ENCODE data around the gene KIF21A.

Gene KIF21A

DNA sequence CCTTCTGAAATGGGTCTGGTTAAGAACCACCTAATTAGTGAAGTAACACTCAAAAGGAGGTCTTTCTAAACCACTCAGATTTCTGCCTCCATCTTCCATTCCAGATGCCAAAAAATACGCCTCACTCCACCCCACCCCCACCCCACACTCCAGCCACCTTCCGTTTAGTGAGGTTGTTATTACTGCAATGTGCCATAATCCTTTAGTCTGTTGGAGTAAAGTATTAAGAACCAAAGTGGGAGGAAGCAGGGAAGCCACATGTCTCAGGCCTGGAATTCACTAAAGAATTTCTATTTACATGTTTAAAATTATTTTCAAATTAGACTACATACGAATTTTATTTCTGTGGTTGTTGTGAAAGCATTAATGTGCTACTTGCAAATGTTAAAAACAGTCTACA, 7.4 kb downstream of the KIF21A start:
- no peak for DNase-seq (ENCODE audit: low read depth)

DNA sequence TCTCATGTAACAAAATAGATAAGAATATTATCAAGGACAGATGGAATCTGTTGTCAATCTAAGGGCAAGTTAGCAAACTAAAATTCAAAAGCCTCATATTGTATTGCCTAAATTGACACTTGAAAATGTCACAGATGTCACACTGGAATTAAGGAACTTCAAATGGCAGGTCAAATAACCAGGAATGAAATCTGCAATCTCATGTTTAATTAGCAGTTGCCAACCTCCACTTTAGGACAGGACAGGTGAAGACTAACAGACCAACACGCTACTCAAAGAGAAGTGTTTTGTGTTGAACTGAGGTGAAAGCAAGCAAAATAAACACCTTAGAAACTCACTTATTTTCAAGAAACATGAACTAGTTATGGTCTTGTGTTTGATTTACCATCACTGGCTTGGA, 11.1 kb downstream of the KIF21A start:
- DNase-seq (ENCODE audit: low read depth): no peak

DNA sequence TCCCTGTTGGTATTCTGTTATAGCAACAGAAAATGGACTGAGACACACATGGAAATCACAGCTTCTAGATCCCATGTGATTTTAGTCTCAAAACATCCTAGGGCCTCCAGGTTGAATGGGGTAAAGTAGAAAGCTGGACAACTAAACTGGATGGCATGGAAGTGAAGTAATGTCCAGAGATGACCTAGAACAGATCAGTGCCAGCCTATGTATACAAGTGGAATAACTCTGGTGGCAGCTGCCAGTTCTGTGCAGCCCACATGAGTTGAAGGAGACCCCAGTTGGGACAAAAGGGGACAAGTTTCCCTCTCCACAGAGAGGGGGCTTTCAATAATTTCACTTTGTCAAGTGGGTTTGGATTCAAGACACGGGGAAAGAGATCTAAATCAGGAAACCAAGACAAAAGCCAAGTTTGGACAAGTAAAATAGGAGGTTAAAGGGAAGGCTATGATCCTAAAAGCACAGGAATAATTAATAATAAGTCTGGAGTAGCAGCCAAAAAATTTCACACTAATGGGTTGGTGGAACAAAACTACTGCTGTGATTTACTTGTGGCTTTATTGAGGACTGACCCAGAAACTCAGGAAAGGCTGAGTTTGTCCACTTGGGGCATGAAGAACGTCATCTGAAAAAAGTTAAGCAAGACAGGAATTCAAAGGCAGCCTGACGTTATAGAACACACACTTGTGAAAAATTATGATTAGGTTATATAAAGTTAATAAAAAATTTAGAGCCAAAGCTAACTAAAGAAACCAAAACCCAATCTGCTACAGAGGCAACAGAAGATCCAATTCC, 11.7 kb downstream of the KIF21A start:
- no peak for DNase-seq (ENCODE audit: low read depth)

DNA sequence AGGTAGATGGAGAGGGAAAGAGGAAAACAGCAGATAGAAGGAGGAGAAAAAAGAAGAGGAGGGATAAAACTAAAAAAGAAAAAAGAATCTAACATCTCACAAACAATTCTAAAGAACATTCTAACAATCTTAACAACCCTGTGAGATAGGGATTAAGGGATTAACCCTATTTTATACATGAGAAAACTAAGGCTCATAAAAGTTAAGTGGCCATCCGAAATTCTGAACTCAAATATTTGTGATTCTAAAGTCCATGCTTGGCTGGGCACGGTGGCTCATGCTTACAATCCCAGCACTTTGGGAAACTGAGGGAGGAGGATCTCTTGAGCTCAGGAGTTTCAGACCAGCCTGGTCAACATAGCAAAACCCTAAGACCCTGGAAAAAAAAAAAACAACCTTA, 13.1 kb downstream of the KIF21A start:
- no peak for DNase-seq (ENCODE audit: low read depth)

DNA sequence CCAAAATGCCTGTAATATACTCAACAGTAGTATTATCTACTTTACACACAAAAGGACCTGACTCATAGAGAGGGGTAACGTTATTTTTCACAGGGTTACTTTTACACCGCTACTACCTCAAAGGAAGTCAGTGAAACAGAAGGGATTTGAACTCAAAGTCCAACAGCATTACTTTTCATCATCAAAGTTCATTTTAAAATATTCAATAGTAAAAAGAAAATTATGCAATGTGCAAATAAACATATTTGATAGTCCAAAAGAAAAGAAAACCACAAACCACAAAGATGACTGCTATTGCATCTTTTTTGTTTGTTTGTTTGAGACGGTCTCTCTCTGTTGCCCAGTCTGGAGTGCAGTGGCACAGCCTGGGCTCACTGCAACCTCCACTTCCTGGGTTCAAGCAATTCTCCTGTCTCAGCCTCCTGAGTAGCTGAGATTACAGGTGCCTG, 15.5 kb downstream of the KIF21A start:
- DNase-seq (ENCODE audit: low read depth): no peak

DNA sequence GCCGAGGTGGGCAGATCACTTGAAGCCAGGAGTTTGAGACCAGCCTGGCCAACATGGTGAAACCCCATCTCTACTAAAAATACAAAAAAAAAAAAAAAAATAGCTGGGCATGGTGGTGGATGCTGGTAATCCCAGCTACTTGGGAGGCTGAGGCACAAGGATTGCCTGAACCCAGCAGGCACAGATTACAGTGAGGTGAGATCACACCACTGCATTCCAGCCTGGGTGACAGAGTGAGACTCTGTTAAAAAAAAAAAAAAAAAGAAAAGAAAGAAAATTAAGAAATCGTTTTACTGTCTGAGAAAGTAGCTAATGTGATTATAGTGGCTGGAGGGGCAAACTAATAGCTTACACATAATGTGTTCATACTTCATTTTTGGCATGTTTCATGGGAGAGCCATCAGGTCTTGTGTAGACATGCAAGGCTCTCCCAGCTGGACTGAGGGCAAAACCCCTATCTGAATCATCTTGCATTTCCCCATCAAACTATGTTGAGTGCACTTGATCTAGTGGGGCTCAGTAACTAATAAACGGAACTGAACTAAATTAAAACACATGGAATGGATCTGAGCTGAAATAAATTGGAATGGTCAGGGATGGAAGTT, 16.2 kb downstream of the KIF21A start:
- DNase-seq (ENCODE audit: low read depth): no peak

DNA sequence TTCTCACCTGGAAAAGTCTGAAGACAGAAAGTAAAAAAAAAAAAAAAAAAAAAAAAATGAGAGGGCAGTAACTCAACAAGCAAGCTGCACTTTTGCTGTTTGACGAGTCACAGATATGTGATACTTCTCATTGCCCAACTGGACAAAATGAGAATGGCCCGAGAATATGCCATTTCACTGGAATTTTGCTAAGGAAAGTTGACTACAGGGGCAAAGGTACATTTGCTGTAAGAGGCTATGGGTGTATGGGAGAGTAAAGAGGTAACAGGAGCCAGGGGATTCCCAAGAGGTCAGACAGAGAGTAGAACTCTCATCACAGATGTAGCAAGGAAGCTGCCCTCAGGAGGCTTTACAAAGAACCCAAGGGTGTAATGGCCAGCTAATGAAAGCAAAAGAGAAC, 22.9 kb downstream of the KIF21A start:
- DNase-seq (ENCODE audit: low read depth): no peak

DNA sequence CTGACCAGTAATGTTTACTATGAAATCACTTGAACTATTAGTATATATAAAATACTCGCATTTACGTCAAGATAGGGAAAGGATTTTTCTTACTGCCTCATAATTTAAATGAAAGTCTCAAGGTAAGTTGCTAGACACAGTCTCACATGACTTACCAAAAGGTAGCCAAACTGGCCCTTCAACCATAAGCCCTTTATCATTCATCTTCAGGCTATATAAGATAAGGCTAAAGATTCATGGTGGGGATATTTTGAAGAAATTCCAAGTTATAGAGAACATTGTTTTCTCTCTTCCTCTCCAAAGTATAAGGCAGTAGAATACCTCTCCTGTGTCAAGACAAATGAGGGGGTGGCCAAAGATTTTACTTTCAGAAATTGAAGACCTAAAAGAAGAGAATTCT, 23.4 kb downstream of the KIF21A start:
- DNase-seq (ENCODE audit: low read depth): no peak

DNA sequence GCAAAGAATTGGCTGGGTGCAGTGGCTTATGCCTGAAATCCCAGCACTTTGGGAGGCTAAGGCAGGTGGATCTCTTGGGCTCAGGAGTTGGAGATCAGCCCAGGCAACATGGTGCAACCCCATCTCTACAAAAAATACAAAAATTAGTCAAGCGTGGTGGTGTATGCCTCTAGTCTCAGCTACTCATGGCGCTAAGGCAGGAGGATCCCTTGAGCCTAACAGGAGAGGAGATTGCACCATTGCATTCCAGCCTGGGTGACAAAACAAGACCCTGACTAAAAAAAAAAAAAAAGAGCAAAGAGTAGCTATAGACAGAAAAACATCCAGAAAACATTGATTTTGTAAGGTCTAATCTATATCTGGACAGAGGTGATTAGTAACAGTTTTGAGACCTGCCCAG, 25.0 kb downstream of the KIF21A start:
- no peak for DNase-seq (ENCODE audit: low read depth)

DNA sequence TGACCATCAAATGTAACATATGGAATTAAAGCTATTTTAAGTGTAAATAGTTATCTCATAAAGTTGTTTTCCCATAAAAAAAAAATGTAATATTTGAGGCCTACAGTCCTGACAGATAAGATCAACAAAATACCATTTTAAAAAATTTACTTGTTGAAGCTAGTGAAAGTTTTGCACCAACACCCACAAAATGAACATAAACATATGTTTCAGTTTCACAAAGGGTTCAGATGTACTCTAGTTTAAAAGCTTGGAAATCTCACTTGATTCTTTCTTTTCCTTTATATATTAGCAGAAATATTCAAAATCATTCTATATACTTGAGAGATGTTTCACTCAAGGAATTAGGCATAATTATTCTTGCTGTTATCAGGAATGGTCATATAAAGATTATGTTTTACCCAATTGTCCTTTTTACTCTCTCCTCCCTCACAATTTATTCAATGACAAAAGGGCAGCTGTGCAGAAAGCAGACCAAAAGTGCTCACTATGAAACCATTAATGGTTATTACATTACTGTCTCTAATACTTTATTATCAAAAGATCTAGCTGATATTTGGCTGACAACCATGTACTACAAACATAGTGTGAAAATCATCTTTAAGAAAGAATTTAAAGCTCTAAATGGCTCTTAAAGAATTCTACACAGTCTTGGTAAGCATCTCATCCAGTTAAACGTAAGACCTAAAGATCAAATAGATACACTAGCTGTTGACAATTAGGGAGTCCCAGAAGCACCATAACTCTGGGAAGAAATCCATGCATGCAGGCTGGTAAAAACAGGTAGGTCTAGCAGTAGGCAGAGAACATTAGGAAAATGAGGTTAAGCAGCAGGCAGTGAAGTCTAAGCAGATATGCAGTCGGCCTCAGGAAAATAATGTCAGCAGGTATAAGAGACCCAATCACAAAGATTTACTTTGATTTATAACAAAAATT, 28.8 kb downstream of the KIF21A start:
- DNase-seq (ENCODE audit: low read depth): no peak

DNA sequence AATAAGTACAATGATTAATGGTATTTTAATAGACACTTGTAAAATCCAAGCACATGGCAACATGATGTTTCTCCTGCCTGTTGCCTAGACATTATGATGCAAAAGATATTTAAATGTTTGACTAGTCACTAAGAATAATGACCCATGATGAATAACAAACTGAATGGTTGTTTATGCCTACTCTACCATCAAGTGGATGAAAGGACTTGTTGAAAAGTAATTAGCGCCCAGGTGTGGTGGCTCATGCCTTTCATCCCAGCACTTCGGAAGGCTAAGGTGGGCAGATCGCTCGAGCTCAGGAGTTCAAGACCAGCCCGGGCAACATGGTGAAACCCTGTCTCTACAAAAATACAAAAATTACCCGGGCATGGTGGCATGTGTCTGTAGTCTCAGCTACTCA, 30.7 kb downstream of the KIF21A start:
- no peak for DNase-seq (ENCODE audit: low read depth)

DNA sequence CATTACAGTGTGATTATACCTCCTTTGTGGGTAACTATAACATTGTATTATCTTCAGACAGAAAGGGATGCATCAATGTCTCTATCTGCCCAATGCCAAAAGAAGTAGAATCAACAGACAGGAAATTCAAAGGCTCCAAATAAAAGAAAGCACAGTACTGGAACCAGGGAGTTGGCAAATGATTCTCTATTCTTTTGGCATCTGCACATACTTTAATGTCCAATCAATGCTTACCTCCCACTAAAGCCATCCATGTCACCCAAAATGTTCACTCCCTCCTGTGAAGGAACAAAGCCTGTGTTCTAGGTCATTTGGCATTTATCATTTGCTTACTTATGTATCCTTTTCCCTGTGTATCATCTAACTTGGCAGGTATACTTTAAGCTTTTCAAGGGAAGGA, 36.7 kb downstream of the KIF21A start:
- no peak for DNase-seq (ENCODE audit: low read depth)

DNA sequence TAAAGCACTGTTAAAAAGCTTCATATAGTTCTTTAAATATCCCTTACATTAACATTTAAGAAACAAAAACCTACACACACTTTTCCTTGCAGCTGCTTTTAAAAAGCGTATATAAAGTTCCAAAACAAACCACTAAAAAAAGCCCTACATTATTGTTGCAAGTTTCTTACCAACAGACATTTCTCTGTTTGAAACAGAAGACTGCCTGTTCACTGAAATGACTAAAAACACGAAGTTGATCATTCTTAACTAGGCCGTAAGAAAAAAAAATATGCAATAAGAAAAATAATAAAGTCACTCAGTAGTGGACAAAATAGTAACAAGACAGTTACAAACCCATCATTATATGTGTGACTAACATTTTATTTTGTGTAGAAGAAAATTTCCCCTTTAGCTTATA, 37.3 kb downstream of the KIF21A start:
- no peak for DNase-seq (ENCODE audit: low read depth)

DNA sequence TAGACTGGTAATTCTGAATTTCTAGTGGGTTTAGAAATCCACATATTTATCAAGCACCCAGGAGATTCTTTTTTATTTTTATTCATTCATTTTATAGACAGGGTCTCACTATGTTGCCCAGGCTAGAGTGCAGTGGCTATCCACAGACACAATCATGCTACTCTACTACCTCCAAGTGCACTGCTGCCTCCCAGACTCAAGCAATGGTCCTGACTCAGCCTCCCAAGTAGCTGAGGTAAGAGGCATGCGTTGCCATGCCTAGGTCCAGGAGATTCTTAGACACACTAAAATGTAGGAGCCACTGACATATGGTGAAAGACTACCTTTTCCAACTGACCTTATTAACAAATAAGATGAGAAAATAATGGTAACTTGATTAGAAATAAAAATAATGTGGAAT, 38.9 kb downstream of the KIF21A start:
- DNase-seq (ENCODE audit: low read depth): no peak

DNA sequence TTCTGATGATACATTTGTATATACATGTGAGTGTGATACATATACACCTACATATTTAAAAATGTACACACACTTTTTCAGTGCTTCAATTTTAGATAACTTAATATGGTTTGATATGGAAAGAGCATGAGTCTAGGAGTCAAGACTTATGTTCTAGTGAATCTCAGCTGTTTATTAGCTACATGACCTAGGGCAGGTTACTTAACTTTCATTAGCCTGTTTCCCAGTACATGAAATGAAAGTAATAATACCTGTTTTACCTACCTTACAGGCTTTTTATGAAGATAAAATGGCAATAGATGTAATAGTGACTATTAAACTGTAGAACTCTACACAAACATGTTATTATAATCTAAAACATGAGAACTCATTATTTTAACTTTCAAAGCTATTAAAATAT, 39.5 kb downstream of the KIF21A start:
- DNase-seq (ENCODE audit: low read depth): no peak

DNA sequence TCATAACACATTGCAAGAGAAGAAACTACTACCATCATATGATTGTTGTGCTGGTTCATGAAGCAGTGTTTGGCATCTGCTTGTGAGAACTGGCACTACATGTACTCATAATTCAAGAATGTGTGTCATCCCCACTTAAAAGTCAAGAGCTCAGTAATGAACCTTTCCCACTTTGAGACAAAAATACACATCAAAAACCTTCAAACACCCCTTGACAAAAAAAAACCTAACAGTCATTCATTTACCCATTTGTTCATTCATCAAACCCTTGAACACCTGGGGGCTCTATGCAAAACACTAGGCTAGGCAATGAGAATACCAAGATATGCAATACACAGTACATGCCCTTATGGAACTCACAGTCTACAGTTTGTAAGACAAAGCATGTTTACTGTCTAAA, 40.0 kb downstream of the KIF21A start:
- no peak for DNase-seq (ENCODE audit: low read depth)

DNA sequence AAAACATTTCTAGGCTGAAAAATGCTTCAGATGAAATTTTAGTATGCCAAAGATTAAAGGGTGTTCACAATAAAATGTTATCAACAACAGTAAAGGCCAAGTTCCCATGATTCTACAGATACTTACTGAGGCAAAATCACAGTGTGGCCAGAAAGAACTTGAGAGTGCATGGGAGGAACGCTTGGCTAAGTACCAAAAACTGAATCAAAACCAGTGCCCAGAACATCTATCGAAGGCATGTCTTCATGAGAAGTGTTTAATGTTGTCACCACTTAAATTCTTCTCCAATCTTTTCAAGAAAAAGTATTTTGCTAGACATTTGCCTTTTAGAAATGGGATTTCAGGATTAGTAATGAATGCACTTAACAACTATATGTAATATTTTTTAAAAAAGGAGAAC, 41.5 kb downstream of the KIF21A start:
- DNase-seq (ENCODE audit: low read depth): no peak

DNA sequence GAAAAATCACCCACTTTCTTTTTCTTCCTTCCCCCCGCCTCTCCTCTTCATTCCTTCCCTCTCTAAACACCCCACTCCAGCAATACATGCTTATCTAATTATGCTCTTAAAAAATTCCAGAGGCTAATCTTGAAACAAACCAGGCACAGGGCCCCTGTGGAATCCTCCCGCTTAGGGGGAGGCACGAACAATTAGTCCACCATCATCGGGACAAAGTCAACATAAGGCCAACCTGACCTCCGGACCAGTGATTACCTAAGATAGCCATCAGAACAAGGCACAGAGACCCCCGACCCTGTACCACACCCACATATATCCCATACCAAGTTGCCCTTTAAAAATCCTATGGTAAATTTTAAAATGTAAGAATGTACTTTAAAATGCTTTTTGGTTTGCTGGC, 47.1 kb downstream of the KIF21A start:
- no peak for DNase-seq (ENCODE audit: low read depth)

DNA sequence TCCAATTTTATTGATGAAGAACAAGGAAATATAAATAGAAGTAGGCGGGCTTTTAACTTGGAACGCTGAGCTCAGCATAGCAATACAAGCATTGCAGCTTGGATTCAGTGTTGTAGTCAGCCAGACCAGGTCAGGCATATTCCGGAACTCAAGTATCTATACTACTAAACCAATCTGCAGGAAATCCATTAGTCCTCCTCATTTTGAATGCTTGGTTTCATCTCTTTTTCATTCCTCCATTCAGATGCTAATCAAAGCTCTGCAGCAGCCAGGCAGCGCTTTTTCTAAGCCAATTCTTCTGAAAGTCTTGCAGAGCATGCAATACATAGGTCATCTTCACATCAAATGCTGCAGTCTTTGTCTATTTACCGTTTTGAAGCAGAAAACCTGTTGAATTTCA, 49.0 kb downstream of the KIF21A start:
- no peak for DNase-seq (ENCODE audit: low read depth)

DNA sequence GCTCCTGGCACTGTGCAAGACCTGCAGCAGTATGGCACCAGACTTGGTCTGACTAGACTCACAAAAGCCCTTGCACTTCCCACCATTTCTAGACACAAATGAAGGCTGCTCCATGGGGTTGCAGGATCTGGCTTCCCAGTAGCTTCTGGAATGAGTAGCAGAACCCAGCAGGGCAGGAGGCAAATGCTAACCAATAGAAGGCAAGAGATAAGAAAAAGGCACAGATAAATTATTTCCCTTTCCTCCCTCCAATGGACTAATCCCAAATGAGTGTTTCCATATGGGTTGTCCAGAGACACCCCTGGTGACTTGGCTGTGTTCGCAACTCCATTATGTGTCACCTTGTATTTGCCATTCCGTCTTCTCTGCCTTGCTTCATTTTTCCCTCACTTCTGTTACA, 49.7 kb downstream of the KIF21A start:
- no peak for DNase-seq (ENCODE audit: low read depth)

DNA sequence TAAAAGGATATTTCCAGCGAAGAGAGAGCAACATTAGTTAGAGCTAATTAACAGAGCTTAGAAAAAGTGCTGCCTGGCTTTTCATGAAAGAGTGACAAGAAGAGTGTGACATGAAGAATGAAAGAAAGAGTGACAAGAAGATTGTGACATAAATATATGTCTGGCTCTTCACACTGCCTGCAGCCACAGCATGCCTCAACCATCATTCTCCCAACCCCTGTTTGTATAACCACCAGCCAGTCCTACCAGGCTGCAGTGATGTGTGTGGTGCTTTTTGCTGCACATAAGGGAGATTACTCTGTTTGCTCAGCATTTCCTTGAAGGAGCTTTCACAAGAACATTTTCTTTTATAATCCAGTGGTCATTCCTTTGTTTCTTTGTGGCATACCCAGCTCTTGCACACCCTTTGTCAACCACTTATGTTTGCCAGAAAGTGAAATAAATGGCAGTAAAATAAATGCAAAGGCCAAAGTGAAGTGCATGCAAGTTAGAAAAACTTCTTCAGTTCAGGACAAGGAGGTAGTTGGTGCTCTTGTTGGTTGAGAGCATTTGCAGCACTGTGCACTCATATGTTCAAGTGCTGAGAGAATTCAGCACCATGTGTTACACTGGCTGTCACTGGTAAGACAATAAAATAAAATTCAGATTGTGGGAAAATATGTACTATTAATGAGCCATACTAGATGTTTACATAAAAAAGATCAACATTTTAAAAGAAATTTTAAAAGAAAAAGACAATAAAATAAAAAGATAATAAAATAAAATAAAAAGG, 50.6 kb downstream of the KIF21A start:
- no peak for DNase-seq (ENCODE audit: low read depth)

DNA sequence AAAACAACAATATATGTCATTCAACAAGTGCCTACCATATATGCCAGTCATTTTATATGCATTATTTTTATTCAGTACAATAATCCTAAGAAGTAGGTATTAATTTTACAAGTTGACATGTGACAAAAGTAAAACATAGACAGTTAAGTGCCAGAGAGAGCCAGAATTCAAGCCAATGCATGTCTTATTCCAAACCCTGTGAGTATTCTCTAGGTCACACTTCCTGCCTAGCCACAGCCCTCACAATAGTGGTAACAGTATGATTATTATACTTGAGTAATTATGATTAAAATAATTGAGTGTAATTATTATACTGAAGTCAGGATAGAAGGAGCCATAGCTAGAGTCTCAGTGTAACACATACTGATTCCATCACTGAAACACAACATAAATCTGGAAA, 52.2 kb downstream of the KIF21A start:
- no peak for DNase-seq (ENCODE audit: low read depth)
